OCI-LY7 (cell line): ENCODE results near the gene PPFIA2.

Experiments
- EZH2phosphoT487 ChIP-seq: fragments of 200-600 bp; sonication (generic); IDR thresholded peaks from 2 replicates; pipeline ENCODE4 v1.6.1; 2018; ENCODE audit warnings: low read depth, borderline replicate concordance, mild to moderate bottlenecking, mixed run types, antibody characterized with exemption, low read length, moderate library complexity, mixed read lengths
- TF ChIP-seq, protein P1 (sequence below): fragments of 200-600 bp; sonication (generic); conservative IDR thresholded peaks from 2 replicates; pipeline ENCODE4 v1.5.1; 2014; ENCODE audit warnings: mild to moderate bottlenecking, antibody characterized with exemption, low read length, moderate library complexity, mixed read lengths

DNA sequence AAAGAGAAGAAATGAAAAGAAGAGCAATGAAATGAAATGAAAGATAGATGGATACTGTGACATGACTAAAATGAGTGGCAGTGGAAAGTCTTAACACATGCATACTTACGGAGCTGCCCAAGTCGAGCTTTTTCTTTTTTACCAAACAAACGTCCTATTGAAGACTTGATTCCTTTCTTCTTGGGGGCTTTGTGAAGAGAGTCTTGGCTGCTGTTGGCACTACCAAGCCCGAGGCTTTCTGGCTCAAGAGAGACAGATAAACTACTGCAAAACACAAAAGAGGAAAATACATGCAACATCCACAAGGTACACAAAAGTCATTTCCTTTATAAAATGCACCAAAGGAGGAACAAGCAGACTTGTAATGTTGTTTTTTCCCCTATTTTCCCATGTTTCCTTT lies 420.1 kb downstream of the PPFIA2 start:
- TF ChIP-seq, protein P1, sequence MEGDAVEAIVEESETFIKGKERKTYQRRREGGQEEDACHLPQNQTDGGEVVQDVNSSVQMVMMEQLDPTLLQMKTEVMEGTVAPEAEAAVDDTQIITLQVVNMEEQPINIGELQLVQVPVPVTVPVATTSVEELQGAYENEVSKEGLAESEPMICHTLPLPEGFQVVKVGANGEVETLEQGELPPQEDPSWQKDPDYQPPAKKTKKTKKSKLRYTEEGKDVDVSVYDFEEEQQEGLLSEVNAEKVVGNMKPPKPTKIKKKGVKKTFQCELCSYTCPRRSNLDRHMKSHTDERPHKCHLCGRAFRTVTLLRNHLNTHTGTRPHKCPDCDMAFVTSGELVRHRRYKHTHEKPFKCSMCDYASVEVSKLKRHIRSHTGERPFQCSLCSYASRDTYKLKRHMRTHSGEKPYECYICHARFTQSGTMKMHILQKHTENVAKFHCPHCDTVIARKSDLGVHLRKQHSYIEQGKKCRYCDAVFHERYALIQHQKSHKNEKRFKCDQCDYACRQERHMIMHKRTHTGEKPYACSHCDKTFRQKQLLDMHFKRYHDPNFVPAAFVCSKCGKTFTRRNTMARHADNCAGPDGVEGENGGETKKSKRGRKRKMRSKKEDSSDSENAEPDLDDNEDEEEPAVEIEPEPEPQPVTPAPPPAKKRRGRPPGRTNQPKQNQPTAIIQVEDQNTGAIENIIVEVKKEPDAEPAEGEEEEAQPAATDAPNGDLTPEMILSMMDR = no peak
- no peak for TF ChIP-seq EZH2phosphoT487
